OCI-LY1 (cell line): Measurements from ENCODE around the gene NKAIN2.
"Not testable (repeated sequence)": the region's sequence is repeated elsewhere in the genome, so short reads cannot be mapped to it uniquely, and the experiment has no call there.

ENCODE experiments used
- H2AFZ ChIP-seq: fragments of 200-600 bp; sonication (generic), shearing (Covaris generic); 2 replicates; pipeline ENCODE4 v1.6.0; 2014; ENCODE audit warnings: antibody characterized with exemption, mild to moderate bottlenecking, low read length
- H3F3A ChIP-seq: fragments of 200-600 bp; sonication (generic), shearing (Covaris generic); 2 replicates; pipeline ENCODE4 v1.6.0; 2014; ENCODE audit warnings: mild to moderate bottlenecking, antibody characterized with exemption, low read length, moderate library complexity; ENCODE audit not compliant: insufficient read depth
- H3K27ac ChIP-seq: fragments of 200-600 bp; sonication (generic); 2 replicates; pipeline ENCODE4 v1.5.1; 2014; ENCODE audit warnings: low read length, mixed run types, mild to moderate bottlenecking, low read depth; ENCODE audit not compliant: poor library complexity, severe bottlenecking
- H3K27me3 ChIP-seq: fragments of 200-600 bp; sonication (generic); 2 replicates; pipeline ENCODE4 v1.6.0; 2014; ENCODE audit warnings: antibody characterized with exemption, mild to moderate bottlenecking, low read length, moderate library complexity; ENCODE audit not compliant: insufficient read depth
- H3K36me3 ChIP-seq: fragments of 200-600 bp; sonication (generic); 2 replicates; pipeline ENCODE4 v1.6.1; 2014; ENCODE audit warnings: mild to moderate bottlenecking, antibody characterized with exemption, low read length, moderate library complexity, mixed read lengths; ENCODE audit not compliant: insufficient read depth
- H3K4me1 ChIP-seq: fragments of 200-600 bp; sonication (generic); 2 replicates; pipeline ENCODE4 v1.5.1; 2014; ENCODE audit warnings: mild to moderate bottlenecking, low read length, moderate library complexity; ENCODE audit not compliant: insufficient read depth, severe bottlenecking
- H3K4me2 ChIP-seq: fragments of 200-600 bp; sonication (generic), shearing (Covaris generic); 2 replicates; pipeline ENCODE4 v1.6.1; 2014; ENCODE audit warnings: low read length
- H3K4me3 ChIP-seq: fragments of 200-600 bp; sonication (generic); 2 replicates; pipeline ENCODE4 v1.5.1; 2014; ENCODE audit warnings: low read length, low read depth, mild to moderate bottlenecking, mixed read lengths; ENCODE audit not compliant: poor library complexity, severe bottlenecking
- H3K79me2 ChIP-seq: fragments of 200-600 bp; shearing (Covaris generic); 2 replicates; pipeline ENCODE4 v1.6.1; 2016; ENCODE audit warnings: mixed run types, low read length, mixed read lengths; ENCODE audit not compliant: insufficient read depth
- H3K9ac ChIP-seq: fragments of 200-600 bp; sonication (generic), shearing (Covaris generic); 2 replicates; pipeline ENCODE4 v1.6.1; 2014; ENCODE audit warnings: mild to moderate bottlenecking, low read length, mixed read lengths
- H3K9me2 ChIP-seq: fragments of 200-600 bp; sonication (generic), shearing (Covaris generic); 2 replicates; pipeline ENCODE4 v1.6.1; 2014; ENCODE audit warnings: low read depth, mild to moderate bottlenecking, low read length, mixed read lengths
- H3K9me3 ChIP-seq: fragments of 200-600 bp; shearing (Covaris generic); 2 replicates; pipeline ENCODE4 v1.6.1; 2014; ENCODE audit warnings: low read length, mixed read lengths
- H4K20me1 ChIP-seq: fragments of 200-600 bp; sonication (generic), shearing (Covaris generic); 2 replicates; pipeline ENCODE4 v1.6.0; 2016; ENCODE audit warnings: mild to moderate bottlenecking, low read length; ENCODE audit not compliant: insufficient read depth
- EZH2 ChIP-seq: fragments of 200-600 bp; sonication (generic), shearing (Covaris generic); IDR thresholded peaks from 2 replicates; pipeline ENCODE4 v1.8.0; 2017; ENCODE audit warnings: borderline replicate concordance, mixed run types, mild to moderate bottlenecking, antibody characterized with exemption, low read length, moderate library complexity, mixed read lengths
- TF ChIP-seq, protein P1 (sequence below): fragments of 200-600 bp; sonication (generic), shearing (Covaris generic); IDR thresholded peaks from 2 replicates; pipeline ENCODE4 v1.5.1; 2017; ENCODE audit warnings: mild to moderate bottlenecking, antibody characterized with exemption, low read length, moderate library complexity, mixed read lengths

Gene NKAIN2

DNA sequence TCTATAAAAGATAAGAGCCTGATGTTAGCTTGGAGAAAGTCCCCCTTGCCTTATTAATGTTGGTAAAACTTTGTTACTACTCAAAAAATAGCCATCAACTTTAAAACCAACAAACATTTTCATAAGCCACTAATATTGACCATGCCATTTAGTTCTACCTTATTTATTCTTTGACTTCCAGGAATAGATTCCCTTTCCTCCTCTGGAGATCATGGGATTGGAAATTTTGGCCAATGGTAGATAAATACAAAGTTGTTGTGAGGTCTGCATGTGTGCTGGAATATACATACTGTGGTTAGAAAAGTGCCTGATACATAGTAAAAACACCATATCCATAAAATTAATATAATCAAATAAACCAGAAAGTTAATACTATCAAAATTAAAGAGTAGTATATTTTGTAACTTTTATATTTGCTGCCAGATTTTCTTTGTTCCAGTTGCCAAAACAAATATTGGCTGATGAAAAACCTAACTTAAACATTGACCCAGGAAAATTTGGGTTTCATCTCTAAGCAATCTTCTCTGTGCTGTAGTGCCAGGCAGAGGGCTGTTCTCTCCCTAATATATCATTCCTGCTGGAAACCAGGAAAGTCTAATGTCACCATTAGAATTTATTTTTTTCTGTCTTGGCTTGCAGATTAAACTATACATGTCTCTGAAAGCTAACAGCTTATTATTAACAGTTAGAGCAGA is 169.1 kb downstream of the NKAIN2 start:
- H4K20me1 ChIP-seq = no peaks in the 10 kb centered on the region
- no peaks in the 10 kb centered on the region for H3K36me3 ChIP-seq
- no peak overlapping the region for H3K4me3 ChIP-seq
- no peaks in the 10 kb centered on the region for H3F3A ChIP-seq
- H3K9me3 ChIP-seq = no peaks in the 10 kb centered on the region
- no peaks in the 10 kb centered on the region for H3K4me1 ChIP-seq
- H3K9me2 ChIP-seq = no peaks in the 10 kb centered on the region
- no peaks in the 10 kb centered on the region for H3K27me3 ChIP-seq
- H3K9ac ChIP-seq = no peak overlapping the region
- no peaks in the 10 kb centered on the region for H3K79me2 ChIP-seq
- TF ChIP-seq, protein P1, sequence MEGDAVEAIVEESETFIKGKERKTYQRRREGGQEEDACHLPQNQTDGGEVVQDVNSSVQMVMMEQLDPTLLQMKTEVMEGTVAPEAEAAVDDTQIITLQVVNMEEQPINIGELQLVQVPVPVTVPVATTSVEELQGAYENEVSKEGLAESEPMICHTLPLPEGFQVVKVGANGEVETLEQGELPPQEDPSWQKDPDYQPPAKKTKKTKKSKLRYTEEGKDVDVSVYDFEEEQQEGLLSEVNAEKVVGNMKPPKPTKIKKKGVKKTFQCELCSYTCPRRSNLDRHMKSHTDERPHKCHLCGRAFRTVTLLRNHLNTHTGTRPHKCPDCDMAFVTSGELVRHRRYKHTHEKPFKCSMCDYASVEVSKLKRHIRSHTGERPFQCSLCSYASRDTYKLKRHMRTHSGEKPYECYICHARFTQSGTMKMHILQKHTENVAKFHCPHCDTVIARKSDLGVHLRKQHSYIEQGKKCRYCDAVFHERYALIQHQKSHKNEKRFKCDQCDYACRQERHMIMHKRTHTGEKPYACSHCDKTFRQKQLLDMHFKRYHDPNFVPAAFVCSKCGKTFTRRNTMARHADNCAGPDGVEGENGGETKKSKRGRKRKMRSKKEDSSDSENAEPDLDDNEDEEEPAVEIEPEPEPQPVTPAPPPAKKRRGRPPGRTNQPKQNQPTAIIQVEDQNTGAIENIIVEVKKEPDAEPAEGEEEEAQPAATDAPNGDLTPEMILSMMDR = no peak
- no peak for TF ChIP-seq EZH2
- no peak overlapping the region for H3K4me2 ChIP-seq
- H3K27ac ChIP-seq = no peak overlapping the region
- no peak overlapping the region for H2AFZ ChIP-seq

DNA sequence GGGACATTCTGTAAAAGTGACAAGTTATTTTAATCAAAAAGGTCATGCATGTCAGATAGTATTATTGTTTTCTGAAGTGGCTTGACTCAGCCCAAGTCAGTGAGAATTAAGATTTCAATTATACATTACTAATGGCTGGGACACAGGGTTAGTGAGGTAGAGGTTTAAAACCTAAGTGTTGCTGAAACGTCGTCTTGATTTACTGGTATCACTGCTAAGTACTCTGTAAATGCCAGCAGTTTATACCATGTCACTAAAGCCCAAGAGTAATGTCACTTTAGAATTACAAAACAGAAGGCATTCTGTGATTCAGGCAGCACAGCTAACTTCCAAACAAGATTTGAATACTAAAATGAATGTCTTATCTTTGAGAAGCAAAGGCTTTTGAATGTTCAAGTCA is 176.6 kb downstream of the NKAIN2 start:
- TF ChIP-seq EZH2 = no peak
- TF ChIP-seq, protein P1 = no peak
- no peaks in the 10 kb centered on the region for H3K9me3 ChIP-seq
- no peaks in the 10 kb centered on the region for H3K9me2 ChIP-seq
- H2AFZ ChIP-seq = no peak overlapping the region
- no peaks in the 10 kb centered on the region for H3K79me2 ChIP-seq
- H3F3A ChIP-seq = no peaks in the 10 kb centered on the region
- H3K27ac ChIP-seq = no peak overlapping the region
- no peaks in the 10 kb centered on the region for H4K20me1 ChIP-seq
- H3K27me3 ChIP-seq = no peaks in the 10 kb centered on the region
- H3K9ac ChIP-seq = no peak overlapping the region
- no peak overlapping the region for H3K4me3 ChIP-seq
- no peaks in the 10 kb centered on the region for H3K36me3 ChIP-seq
- H3K4me1 ChIP-seq = no peaks in the 10 kb centered on the region
- no peak overlapping the region for H3K4me2 ChIP-seq

DNA sequence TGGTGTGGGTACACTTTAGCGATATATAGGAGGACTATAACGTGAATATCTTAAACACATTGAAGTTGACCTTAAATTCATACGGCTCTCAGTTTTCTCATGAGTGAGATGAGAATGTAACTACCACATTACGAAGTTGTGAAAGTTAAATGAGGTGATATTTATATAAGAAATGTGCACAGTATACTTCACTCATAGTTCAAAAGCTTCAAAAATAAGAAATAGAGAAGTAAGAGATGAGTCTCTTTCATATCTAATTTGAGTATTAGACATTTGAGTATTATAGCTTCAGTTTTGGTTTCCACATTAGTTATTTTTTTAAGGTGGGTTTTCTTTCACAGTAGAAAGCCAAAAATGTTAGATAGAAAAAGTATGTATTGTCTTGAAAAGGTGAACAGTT is 183.3 kb downstream of the NKAIN2 start:
- Histone ChIP-seq H3K9me3 (no peaks in the 10 kb centered on the region), H3K27me3 (no peaks in the 10 kb centered on the region), H3K36me3 (no peaks in the 10 kb centered on the region), H3K27ac (no peak overlapping the region), H3F3A (no peaks in the 10 kb centered on the region), H3K4me2 (no peak overlapping the region), H3K79me2 (no peaks in the 10 kb centered on the region), H2AFZ (no peak overlapping the region), H3K9me2 (no peaks in the 10 kb centered on the region), H3K9ac (no peak overlapping the region), H4K20me1 (no peaks in the 10 kb centered on the region), H3K4me1 (no peaks in the 10 kb centered on the region), H3K4me3 (no peak overlapping the region)
- TF ChIP-seq EZH2 = no peak
- TF ChIP-seq, protein P1 = no peak

DNA sequence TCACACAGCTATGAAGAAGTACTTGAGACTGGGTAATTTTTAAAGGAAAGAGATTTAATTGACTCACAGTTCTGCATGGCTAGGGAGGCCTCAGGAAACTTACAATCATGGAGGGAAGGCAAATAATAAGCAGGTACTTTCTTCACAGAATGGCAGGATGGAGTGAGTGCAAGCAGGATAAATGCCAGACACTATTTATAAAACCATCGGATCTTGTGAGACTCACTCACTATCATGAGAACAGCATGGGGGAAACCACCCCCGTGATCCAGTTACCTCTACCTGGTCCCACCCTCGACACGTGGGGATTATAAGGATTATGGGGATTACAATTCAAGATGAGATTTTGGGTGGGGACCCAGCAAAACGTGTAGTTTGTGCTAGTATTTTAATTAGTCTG is 186.3 kb downstream of the NKAIN2 start:
- H3K9me3 ChIP-seq, H4K20me1 ChIP-seq, H3K4me2 ChIP-seq, H3K27me3 ChIP-seq, H2AFZ ChIP-seq, H3K9me2 ChIP-seq, H3K4me3 ChIP-seq, H3K79me2 ChIP-seq, H3F3A ChIP-seq, H3K4me1 ChIP-seq, H3K27ac ChIP-seq, H3K36me3 ChIP-seq, H3K9ac ChIP-seq: not testable (repeated sequence)
